NCI-H510A (cell line): ENCODE data around the gene PAIP2B.
"Not testable (repeated sequence)": the region's sequence is repeated elsewhere in the genome, so short reads cannot be mapped to it uniquely, and the experiment has no call there.

Experiments used
- DNase-seq: peaks from one replicate; lab custom pipeline; 2025; lab: John Stamatoyannopoulos, UW

PAIP2B gene

GRCh38 chr2:71216501-71216900 lies 10.4 kb downstream of the PAIP2B start:
- DNase-seq, result no peak

- no peak for DNase-seq
These were observed 11.5 kb downstream of the PAIP2B start for GRCh38 chr2:71215447-71215846.

GRCh38 chr2:71212336-71212735 lies 14.6 kb downstream of the PAIP2B start:
- no peak for DNase-seq

GRCh38 chr2:71210292-71210691 lies 16.6 kb downstream of the PAIP2B start:
- no peak for DNase-seq

GRCh38 chr2:71208756-71209155 lies 18.1 kb downstream of the PAIP2B start:
- no peak for DNase-seq

- no peak for DNase-seq
These were observed 19.3 kb downstream of the PAIP2B start for GRCh38 chr2:71207601-71208000.

- DNase-seq, result no peak
These were observed 20.6 kb downstream of the PAIP2B start for GRCh38 chr2:71206271-71206670.

GRCh38 chr2:71191570-71191943 lies 35.3 kb downstream of the PAIP2B start:
- no peak for DNase-seq

GRCh38 chr2:71190656-71191569 lies 36.0 kb downstream of the PAIP2B start:
- DNase-seq, result no peak

- DNase-seq, result no peak
These were observed 39.3 kb downstream of the PAIP2B start for GRCh38 chr2:71187589-71187988.

GRCh38 chr2:71186973-71187372 lies 39.9 kb downstream of the PAIP2B start:
- no peak for DNase-seq

GRCh38 chr2:71183306-71184115 lies 43.4 kb downstream of the PAIP2B start:
- not testable (repeated sequence) for DNase-seq

- DNase-seq, result no peak
These were observed 45.6 kb downstream of the PAIP2B start for GRCh38 chr2:71181316-71181715.

- peak; percentile 85 for DNase-seq
These were observed 48.1 kb downstream of the PAIP2B start for GRCh38 chr2:71178836-71179235.

GRCh38 chr2:71174207-71174606 lies 52.7 kb downstream of the PAIP2B start:
- DNase-seq, result no peak

- DNase-seq, result no peak
These were observed 53.8 kb downstream of the PAIP2B start for GRCh38 chr2:71173096-71173495.

- no peak for DNase-seq
These were observed 60.1 kb downstream of the PAIP2B start for GRCh38 chr2:71166812-71167211.

- DNase-seq, result no peak
These were observed 69.6 kb downstream of the PAIP2B start for GRCh38 chr2:71157124-71157793.

- DNase-seq, result no peak
These were observed 70.3 kb downstream of the PAIP2B start for GRCh38 chr2:71156573-71156972.

- no peak for DNase-seq
These were observed 71.1 kb downstream of the PAIP2B start for GRCh38 chr2:71155846-71156245.

- peak; percentile 29 for DNase-seq
These were observed 72.1 kb downstream of the PAIP2B start for GRCh38 chr2:71154798-71155197.

- DNase-seq, result no peak
These were observed 72.6 kb downstream of the PAIP2B start for GRCh38 chr2:71154279-71154678.
